Kidney (tissue), 14 donors: ENCODE results near the gene RSBN1. TPM values are rescaled to one million over a fixed set of nuclear protein-coding genes. Genes with fewer than 3 reads are reported as not detected.

ENCODE experiments used
- DNase-seq, 5 donors: peaks; one replicate each; pipeline ENCODE4 v3.0.0-alpha.2; 2013 to 2020
- FAIRE-seq: peaks from 2 replicates; lab custom pipeline; 2012; peaks lifted over from hg19 to GRCh38; lab: Jason Lieb, UNC
- H3K27ac ChIP-seq, 2 donors: one replicate each; pipeline ENCODE4 v1.7.0; 2013; ENCODE audit warnings: low read depth in 2 of 2, low read length in 2 of 2, inconsistent platforms in 1 of 2
- H3K27me3 ChIP-seq: one replicate; pipeline ENCODE4 v1.7.1; 2013; ENCODE audit warnings: low read length, inconsistent platforms; ENCODE audit not compliant: control insufficient read depth, insufficient read depth
- H3K36me3 ChIP-seq, 3 donors: one replicate each; pipeline versions ENCODE4 v1.7.0 to v1.7.1; 2013; ENCODE audit warnings: low read length in 3 of 3, control low read depth in 1 of 3, inconsistent platforms in 1 of 3; ENCODE audit not compliant: insufficient read depth in 3 of 3, control insufficient read depth in 2 of 3
- H3K4me1 ChIP-seq, 3 donors: one replicate each; pipeline versions ENCODE4 v1.7.0 to v1.7.1; 2013; ENCODE audit warnings: low read length in 3 of 3, inconsistent platforms in 1 of 3, low read depth in 1 of 3; ENCODE audit not compliant: control insufficient read depth in 2 of 3, insufficient read depth in 2 of 3
- H3K4me3 ChIP-seq, 3 donors: one replicate each; pipeline versions ENCODE4 v1.7.0 to v1.8.1; 2013; ENCODE audit warnings: low read length in 3 of 3, control low read depth in 1 of 3, inconsistent platforms in 1 of 3
- H3K9ac ChIP-seq, 3 donors: one replicate each; pipeline versions ENCODE4 v1.7.0 to v1.7.1; 2013; ENCODE audit warnings: low read length in 3 of 3, control low read depth in 1 of 3, inconsistent platforms in 1 of 3
- H3K9me3 ChIP-seq, 3 donors: one replicate each; pipeline versions ENCODE4 v1.7.0 to v1.7.1; 2013; ENCODE audit warnings: low read length in 3 of 3, control low read depth in 1 of 3, inconsistent platforms in 1 of 3; ENCODE audit not compliant: control insufficient read depth in 2 of 3, insufficient read depth in 1 of 3
- CTCF ChIP-seq: IDR thresholded peaks from 3 replicates; pipeline ENCODE4 v1.5.1; 2012; ENCODE audit warnings: mild to moderate bottlenecking, moderate library complexity, borderline replicate concordance; ENCODE audit not compliant: insufficient read depth; ENCODE audit errors: extremely low read depth
- intact Hi-C: fragments of 100-400 bp; cut with DNase I; formaldehyde crosslinking; loops from one replicate; pipeline ENCODE4 v1.11.1; 2022
- polyA plus RNA-seq: library from polyadenylated mRNA; stranded (reverse); fragments of 350-450 nt; fragmentation: Illumina TruSeq; extraction: RNeasy Lipid Tissue Mini Kit (QIAGEN cat#74804); gene quantifications from one replicate; pipeline ENCODE4 v1.2.3, GENCODE V29; 2014; ENCODE audit warnings: low read depth, low replicate concordance; ENCODE audit not compliant: insufficient read depth
- total RNA-seq: library from RNA; stranded (reverse); fragmentation: NEBNext Ultra II Directional; extraction: Animal tissue kit (Norgen Biotek cat#: 25700); gene quantifications from one replicate; pipeline ENCODE4 v1.2.1, GENCODE V29; 2021
- donor health status: control.
- donor health status: control.
- donor health status: control.
- donor health status: control.
- donor health status: control.
- donor health status: DM: yes; HTN: yes; CAD: no.
- donor health status: Normal renal cell carcinoma (clear cell type).

Gene RSBN1
- total and polyA plus RNA-seq, 2 donors from 2014 or later = 4.0 to 22.0 TPM

- Histone ChIP-seq H3K9ac (no peak overlapping the region), H3K27me3 (no peaks in the 10 kb centered on the region), H3K27ac (no peak overlapping the region), H3K4me3 (no peak overlapping the region), H3K36me3 (no peaks in the 10 kb centered on the region), H3K4me1 (no peaks in the 10 kb centered on the region), H3K9me3 (no peaks in the 10 kb centered on the region)
- FAIRE-seq (no peak), DNase-seq (no peak)
- TF ChIP-seq CTCF = no peak
- intact Hi-C loops = no loop called here
Measured at GRCh38 chr1:113821916-113822315, 9.6 kb upstream of the RSBN1 start.

DNA sequence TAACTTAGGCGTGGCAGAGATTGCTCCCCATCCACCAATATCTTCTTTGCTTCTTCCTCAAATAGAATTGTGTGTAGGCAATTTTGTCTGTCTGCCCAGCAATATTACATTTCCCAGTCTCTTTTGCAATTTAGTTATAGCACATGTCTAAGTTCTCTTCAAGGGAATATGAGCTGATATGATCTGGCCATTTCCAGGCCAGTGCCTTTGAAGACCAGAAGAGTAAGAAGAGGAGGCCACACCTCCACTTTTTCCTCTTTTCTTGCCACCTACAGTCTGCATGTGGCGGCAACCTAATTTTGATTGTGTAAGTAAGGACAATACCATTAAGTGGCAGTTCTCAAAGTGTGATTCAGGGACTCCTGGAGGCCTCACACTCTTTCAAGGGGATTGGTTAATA, 6.3 kb upstream of the RSBN1 start:
- Histone ChIP-seq H3K4me1 (no peaks in the 10 kb centered on the region), H3K27me3 (no peaks in the 10 kb centered on the region), H3K4me3 (no peak overlapping the region), H3K36me3 (no peaks in the 10 kb centered on the region), H3K9me3 (no peaks in the 10 kb centered on the region), H3K27ac (no peak overlapping the region), H3K9ac (no peak overlapping the region)
- TF ChIP-seq CTCF = no peak
- DNase-seq (no peak), FAIRE-seq (no peak)
- intact Hi-C loops = no loop called here

DNA sequence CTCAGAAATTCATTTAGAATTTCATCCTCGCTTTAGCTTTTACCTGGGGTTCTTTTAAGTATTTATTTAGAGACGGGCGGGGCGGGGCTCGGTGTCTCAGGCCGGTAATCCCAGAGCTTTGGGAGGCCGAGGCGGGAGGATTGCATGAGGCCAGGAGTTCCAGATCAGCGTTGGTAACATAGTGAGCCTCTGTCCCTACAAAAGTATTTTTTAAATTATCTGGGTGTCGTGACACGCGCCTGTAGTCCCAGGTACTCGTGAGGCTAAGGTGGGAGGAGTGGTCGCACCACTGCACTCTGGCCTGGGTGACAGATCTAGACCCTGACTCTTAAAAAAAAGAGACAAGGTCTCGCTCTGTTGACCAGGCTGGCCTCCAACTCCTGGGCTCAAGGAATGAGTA, 942 bp upstream of the RSBN1 start:
- Histone ChIP-seq H3K4me3 (no peak overlapping the region), H3K27me3 (no peaks in the 10 kb centered on the region), H3K36me3 (no peaks in the 10 kb centered on the region), H3K27ac (no peak overlapping the region), H3K9ac (no peak overlapping the region), H3K4me1 (peaks cover 0 to 8% (median 2%) of the 10 kb centered on the region in 3 donors), H3K9me3 (no peaks in the 10 kb centered on the region)
- no peak for TF ChIP-seq CTCF
- intact Hi-C loops = no loop called here
- peak in 3 of 5 donors; percentile 9 to 66 (median 66) for DNase-seq
- FAIRE-seq = no peak

GRCh38 chr1:113812661-113813135, 422 bp upstream of the RSBN1 start:
- H3K27me3 ChIP-seq = no peaks in the 10 kb centered on the region
- peak overlapping the region in 2 of 3 donors; percentile 72 to 81 for H3K9ac ChIP-seq
- H3K4me1 ChIP-seq = peaks cover 0 to 8% (median 2%) of the 10 kb centered on the region in 3 donors
- TF ChIP-seq CTCF = no peak
- no peaks in the 10 kb centered on the region for H3K9me3 ChIP-seq
- H3K27ac ChIP-seq = peak overlapping the region; percentile 36 to 92
- H3K4me3 ChIP-seq = peak overlapping the region; percentile 36 to 88 (median 75)
- no peak for FAIRE-seq
- peak in 3 of 5 donors; percentile 32 to 64 (median 59) for DNase-seq
- no peaks in the 10 kb centered on the region for H3K36me3 ChIP-seq
- intact Hi-C loops = no loop called here
